ENCODE results near the gene SENP1.

Gene SENP1

DNA sequence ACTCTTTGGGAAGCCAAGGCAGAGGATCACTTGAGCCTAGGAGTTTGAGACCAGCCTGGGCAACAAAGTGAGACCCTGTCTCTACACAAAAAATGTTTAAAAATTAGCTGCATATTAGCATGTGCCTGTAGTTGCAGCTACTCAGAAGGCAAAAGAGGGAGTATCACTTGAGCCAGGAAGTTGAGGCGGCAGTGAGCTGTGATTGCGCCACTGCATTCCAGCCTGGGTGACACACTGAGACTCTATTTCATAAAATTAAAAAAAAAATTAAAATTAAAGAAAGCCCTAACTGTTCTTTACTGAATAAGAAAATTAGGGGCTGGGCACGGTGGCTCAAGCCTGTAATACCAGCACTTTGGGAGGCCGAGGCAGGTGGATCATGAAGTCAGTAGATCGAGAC is 27.0 kb downstream of the SENP1 start:
- no peak for DNase-seq (ENCODE audit: extremely low read depth, low read depth)
- TF ChIP-seq, protein P1, sequence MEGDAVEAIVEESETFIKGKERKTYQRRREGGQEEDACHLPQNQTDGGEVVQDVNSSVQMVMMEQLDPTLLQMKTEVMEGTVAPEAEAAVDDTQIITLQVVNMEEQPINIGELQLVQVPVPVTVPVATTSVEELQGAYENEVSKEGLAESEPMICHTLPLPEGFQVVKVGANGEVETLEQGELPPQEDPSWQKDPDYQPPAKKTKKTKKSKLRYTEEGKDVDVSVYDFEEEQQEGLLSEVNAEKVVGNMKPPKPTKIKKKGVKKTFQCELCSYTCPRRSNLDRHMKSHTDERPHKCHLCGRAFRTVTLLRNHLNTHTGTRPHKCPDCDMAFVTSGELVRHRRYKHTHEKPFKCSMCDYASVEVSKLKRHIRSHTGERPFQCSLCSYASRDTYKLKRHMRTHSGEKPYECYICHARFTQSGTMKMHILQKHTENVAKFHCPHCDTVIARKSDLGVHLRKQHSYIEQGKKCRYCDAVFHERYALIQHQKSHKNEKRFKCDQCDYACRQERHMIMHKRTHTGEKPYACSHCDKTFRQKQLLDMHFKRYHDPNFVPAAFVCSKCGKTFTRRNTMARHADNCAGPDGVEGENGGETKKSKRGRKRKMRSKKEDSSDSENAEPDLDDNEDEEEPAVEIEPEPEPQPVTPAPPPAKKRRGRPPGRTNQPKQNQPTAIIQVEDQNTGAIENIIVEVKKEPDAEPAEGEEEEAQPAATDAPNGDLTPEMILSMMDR (IDR thresholded peaks at IDR 0.05; ENCODE audit: low read depth, low read length, missing control alignments), result no peak
- no peak overlapping the region for H3K4me3 ChIP-seq (replicated peaks; ENCODE audit: low read depth, low read length)

DNA sequence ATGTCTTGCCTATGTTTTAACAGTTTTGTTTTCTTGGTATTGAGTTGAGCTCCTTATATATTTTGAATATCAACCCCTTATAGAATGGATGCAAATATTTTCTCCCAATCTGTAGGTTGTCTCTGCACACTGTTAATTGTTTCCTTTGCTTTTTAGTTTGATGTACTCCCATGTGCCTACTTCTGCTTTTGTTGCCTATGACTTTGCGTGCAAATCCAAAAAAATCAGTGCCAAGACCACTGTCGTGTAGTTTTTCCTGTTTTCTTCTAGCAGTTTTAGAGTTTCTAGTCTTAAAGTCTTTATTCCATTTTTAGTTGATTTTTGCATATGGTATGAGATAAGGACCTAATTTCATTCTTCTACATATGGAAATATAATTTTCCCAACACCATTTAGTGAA is 28.8 kb downstream of the SENP1 start:
- DNase-seq (ENCODE audit: extremely low read depth, low read depth), result no peak
- H3K4me3 ChIP-seq (replicated peaks; ENCODE audit: low read depth, low read length), result no peak overlapping the region
- TF ChIP-seq, protein P1 (IDR thresholded peaks at IDR 0.05; ENCODE audit: low read depth, low read length, missing control alignments), result no peak

DNA sequence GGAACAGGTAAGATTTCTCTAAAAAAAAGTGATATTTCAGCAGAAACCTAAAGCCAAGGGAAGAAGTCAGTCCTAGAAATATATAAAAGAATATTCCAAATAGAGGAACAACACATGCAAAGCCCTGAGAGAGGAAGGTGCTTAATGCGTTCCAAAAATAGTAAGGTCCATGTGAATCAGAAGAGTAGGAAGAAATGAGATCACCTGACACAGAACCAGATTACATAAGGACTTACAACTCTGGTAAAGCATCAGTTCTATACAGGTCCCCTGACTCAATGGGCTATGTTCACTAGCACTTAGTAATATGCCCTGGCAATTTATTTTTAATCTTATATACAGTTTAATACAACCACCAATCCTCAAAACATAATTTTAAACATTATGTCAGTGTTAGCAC is 30.0 kb downstream of the SENP1 start:
- DNase-seq (ENCODE audit: extremely low read depth, low read depth), result no peak
- TF ChIP-seq, protein P1 (IDR thresholded peaks at IDR 0.05; ENCODE audit: low read depth, low read length, missing control alignments), result no peak
- H3K4me3 ChIP-seq (replicated peaks; ENCODE audit: low read depth, low read length), result no peak overlapping the region

DNA sequence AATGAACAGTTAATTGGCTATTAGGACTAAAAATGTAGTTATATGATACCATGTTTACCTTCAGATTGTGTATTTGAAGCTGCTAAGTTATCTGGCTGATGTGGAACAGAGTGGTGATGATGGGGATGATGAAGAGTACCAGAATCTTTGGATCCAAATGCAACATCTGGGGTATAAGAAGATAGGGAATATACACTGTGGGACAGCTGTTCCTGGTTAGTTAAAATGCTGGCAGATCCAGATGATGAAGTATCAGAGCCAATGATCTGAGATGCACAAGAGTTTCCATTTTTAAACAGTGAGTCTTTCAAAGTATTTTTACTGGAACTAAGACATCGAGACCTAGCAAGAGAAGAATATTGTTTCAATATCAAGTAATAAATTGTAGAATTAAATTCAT is 31.6 kb downstream of the SENP1 start:
- TF ChIP-seq, protein P1 (IDR thresholded peaks at IDR 0.05; ENCODE audit: low read depth, low read length, missing control alignments), result no peak
- DNase-seq (ENCODE audit: extremely low read depth, low read depth), result no peak
- H3K4me3 ChIP-seq (replicated peaks; ENCODE audit: low read depth, low read length), result no peak overlapping the region

DNA sequence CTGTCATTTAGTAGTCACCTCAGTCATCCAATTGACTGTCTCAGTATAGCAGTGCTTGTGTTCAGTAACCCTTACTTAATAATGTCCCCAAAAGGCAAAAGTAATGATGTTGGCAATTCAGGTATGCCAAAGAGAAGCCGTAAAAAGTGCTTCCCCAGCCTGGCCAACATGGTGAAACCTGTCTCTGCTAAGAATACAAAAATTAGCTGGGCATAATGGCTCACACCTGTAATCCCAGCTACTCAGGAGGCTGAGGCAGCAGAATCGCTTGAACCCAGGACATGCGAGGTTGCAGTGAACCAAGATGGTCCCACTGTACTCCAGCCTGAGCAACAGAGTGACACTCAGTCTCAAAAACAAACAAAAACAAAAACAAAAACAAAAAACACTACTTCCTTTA is 33.6 kb downstream of the SENP1 start:
- no peak for DNase-seq (ENCODE audit: extremely low read depth, low read depth)
- TF ChIP-seq, protein P1 (IDR thresholded peaks at IDR 0.05; ENCODE audit: low read depth, low read length, missing control alignments), result no peak

DNA sequence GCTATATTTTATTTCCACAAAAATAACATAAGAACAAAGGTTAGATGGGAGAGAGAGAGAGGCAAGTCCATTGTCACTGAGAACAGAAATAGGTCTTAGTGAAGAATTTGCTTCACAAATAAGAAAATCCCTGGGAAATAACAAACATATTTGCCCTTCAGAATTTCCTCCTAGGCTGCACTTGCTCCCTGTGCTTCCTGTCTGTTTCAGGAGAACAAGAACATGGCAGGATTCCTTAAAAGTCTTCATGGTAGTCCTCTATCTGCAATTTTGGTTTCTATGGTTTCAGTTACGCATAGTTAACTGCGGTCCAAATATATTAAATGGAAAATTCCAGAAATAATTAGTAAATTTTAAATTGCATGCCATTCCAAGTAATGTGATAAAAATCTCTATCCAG is 34.1 kb downstream of the SENP1 start:
- no peak for DNase-seq (ENCODE audit: extremely low read depth, low read depth)
- H3K4me3 ChIP-seq (replicated peaks; ENCODE audit: low read depth, low read length), result no peak overlapping the region
- TF ChIP-seq, protein P1 (IDR thresholded peaks at IDR 0.05; ENCODE audit: low read depth, low read length, missing control alignments), result no peak

More for the DNA sequence above, 33.6 kb downstream of the SENP1 start:
- H3K4me3 ChIP-seq (replicated peaks; ENCODE audit: low read depth, low read length), result no peak overlapping the region

DNA sequence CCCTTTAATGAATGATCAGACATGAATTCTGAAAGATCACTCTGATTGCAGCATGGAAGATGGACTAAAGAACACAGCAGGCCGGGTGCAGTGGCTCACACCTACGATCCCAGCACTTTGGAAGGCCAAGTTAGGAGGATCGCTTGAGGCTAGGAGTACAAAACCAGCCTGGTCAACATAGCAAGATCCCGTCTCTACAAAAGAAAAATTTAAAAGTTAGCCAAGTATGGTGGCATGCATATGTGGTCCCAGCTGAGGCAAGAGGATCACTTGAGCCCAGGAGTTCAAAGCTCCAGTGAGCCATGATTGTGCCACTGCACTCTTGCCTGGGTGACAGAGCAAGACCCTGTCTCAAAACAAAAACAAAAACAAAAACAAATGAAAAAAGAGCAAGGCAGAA is 35.1 kb downstream of the SENP1 start:
- TF ChIP-seq, protein P1 (IDR thresholded peaks at IDR 0.05; ENCODE audit: low read depth, low read length, missing control alignments), result no peak
- no peak overlapping the region for H3K4me3 ChIP-seq (replicated peaks; ENCODE audit: low read depth, low read length)
- DNase-seq (ENCODE audit: extremely low read depth, low read depth), result no peak

Data from HFF-Myc (cell line).